Fibroblast of pulmonary artery (primary cell): ENCODE results near the gene ANKHD1.

Experiments used
- DNase-seq: peaks from one replicate; pipeline ENCODE4 v3.0.0-alpha.2; 2010; ENCODE audit warnings: low read depth
- H3K4me3 ChIP-seq: replicated peaks from 2 replicates; pipeline ENCODE4 v1.5.1; 2011; ENCODE audit warnings: low read depth, mild to moderate bottlenecking, control low read depth, low read length, moderate library complexity
- TF ChIP-seq, protein P1 (sequence below): IDR thresholded peaks from 2 replicates; pipeline ENCODE4 v1.5.1; 2011; ENCODE audit warnings: mild to moderate bottlenecking, control low read depth, low read length, inconsistent platforms; ENCODE audit errors: missing control alignments

Gene ANKHD1

DNA sequence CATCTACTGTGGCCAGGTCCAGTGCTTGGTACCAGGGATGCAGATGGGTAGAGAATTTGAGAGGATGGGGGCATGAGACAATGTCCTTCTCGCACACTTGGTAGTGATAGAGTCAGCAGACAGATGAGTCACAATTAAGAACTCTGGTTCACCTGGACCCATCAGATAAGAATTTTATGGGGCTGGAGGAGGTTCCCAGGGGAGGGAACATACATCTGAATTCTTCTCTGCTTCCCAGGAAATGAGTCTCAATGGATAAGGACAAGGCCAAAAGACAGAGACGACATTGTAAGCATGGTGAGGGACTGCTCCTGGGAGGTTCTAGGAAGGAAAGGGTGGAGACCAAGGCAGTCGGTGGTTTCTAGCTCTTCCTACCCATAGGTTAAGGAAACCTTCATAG lies 36.4 kb upstream of the ANKHD1 start:
- TF ChIP-seq, protein P1, sequence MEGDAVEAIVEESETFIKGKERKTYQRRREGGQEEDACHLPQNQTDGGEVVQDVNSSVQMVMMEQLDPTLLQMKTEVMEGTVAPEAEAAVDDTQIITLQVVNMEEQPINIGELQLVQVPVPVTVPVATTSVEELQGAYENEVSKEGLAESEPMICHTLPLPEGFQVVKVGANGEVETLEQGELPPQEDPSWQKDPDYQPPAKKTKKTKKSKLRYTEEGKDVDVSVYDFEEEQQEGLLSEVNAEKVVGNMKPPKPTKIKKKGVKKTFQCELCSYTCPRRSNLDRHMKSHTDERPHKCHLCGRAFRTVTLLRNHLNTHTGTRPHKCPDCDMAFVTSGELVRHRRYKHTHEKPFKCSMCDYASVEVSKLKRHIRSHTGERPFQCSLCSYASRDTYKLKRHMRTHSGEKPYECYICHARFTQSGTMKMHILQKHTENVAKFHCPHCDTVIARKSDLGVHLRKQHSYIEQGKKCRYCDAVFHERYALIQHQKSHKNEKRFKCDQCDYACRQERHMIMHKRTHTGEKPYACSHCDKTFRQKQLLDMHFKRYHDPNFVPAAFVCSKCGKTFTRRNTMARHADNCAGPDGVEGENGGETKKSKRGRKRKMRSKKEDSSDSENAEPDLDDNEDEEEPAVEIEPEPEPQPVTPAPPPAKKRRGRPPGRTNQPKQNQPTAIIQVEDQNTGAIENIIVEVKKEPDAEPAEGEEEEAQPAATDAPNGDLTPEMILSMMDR, result no peak
- no peak for DNase-seq
- no peak overlapping the region for H3K4me3 ChIP-seq

DNA sequence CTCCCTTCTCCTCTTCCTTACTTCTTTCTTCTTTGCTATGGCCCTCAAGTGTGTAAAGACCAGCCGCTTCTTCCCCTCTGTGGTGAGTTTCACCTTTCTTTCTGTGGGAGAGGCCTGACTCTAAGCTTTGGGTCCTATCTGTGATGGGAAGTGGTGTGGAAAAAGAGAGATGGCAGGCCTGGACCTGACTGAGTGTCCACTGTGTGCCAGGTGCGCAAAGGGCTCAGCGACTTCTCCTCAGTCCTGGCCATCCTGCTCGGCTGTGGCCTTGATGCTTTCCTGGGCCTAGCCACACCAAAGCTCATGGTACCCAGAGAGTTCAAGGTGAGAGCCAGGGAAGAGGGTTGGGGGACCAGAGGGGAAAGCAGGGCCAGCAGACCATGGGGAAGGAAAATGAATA lies 35.7 kb upstream of the ANKHD1 start:
- TF ChIP-seq, protein P1, result no peak
- no peak for DNase-seq
- no peak overlapping the region for H3K4me3 ChIP-seq

DNA sequence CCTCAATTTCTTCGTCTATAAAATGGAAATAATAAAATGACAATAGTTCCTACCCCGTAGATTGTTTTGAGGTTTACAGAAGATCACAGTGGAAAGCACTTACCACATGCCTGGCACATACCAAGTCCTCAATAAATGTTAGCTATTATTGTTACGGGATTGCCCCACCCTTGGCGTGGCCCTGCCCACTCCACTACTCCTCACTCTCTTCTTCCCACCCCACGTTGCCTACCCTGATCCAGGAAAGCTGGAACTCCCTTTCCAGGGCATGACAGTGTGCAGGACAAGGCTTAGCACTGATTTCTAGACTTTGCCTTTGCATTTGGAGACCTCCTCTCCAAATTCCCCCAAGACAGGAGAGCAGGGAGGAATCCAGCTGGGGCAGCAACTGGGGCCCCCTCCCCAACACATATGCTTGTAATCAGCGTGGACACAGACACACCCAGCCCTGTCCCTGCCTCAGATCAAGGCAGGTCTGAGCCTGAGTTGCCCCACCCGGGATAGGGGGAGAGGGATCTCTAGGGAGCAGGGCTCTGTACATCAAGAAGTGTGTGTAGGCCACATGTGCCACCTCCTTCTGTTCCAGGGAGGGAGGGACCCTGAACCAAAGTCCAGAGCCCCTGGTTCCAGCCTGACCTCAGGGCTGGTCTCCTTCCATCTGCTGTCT lies 34.9 kb upstream of the ANKHD1 start:
- no peak overlapping the region for H3K4me3 ChIP-seq
- no peak for DNase-seq
- TF ChIP-seq, protein P1, result no peak

DNA sequence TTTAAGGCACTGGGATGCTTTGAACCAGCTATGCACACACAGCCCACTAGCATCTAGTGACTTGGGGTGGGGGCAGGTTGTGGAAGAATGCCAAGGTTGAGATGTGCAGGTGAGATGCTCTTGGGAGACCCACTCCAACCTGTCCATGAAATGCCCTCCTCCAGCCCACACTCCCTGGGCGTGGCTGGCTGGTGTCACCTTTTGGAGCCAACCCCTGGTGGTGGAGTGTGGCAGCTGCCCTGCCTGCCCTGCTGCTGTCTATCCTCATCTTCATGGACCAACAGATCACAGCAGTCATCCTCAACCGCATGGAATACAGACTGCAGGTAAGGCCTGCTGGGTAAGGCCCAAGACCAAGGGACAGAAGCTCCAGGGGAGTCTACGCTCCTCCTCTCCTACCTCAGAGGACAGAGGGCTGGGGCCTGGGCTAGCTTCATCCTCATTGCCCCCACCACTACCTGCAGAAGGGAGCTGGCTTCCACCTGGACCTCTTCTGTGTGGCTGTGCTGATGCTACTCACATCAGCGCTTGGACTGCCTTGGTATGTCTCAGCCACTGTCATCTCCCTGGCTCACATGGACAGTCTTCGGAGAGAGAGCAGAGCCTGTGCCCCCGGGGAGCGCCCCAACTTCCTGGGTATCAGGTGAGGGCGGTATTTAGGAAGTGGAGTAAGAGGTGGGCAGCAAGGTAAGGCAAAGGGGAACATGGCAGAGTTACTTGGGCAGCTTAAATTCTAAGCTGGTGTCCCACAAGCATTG lies 34.2 kb upstream of the ANKHD1 start:
- TF ChIP-seq, protein P1, result no peak
- no peak for DNase-seq

DNA sequence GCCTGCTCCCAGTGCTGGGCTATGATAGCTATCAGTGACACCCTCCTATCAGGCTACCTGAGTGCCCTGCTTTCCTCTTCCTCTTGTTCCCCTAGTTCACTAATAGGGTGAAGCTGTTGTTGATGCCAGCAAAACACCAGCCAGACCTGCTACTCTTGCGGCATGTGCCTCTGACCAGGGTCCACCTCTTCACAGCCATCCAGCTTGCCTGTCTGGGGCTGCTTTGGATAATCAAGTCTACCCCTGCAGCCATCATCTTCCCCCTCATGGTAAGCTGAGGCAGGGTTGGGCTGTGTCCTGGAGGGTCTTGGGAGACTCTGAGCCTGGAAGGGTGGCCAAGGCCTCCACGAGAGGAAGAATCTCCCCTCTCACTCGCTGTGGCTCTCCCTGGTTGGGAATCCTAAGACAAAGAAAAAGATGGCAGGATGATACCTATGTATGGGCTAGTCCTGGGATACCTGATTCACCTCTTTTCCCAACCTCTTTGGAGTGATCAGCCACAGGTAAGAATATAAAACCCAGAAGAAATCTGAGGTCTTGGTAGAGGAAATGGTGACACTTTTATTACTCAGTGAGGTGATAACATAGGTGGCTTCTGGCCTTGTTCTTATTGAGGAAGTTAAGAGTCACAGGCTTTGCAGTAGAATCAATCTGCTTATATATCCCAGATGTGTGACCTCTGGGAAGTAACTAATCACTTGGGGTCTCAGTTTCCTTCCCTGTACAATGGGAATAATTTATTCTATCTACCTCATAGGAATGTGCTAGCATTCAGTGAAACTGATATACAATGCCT lies 30.1 kb upstream of the ANKHD1 start:
- no peak for DNase-seq
- no peak overlapping the region for H3K4me3 ChIP-seq
- TF ChIP-seq, protein P1, result no peak

More for the DNA sequence above, 34.2 kb upstream of the ANKHD1 start:
- no peak overlapping the region for H3K4me3 ChIP-seq

DNA sequence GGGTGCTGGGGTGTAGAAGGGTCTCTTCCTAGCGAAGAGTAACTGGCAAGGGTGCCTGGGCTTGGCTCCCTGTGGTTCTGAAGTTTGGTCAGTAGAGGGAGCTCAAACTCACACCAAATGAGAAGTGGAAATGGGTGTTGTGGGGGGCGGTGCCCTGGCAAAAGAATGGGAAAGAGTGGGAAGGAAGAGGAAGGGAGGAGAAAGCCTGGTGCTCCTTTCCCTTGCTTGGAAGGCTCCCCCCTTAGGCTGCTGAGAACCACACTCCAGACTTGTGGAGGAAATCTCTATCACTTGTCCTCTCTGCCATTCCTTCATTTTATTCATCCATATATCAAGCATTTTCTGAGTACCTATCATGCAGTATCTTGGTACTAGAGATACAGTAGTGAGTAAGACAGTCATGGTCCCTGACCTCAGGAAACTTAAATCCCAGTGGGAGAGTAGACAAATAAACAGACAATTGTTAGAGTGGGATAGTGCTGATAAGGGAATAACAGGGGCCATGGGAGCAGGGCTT lies 28.6 kb upstream of the ANKHD1 start:
- peak; percentile 89 for DNase-seq
- no peak overlapping the region for H3K4me3 ChIP-seq
- TF ChIP-seq, protein P1, result peak; percentile 88
